GM21529 (cell line): ENCODE data around the gene RAB27A.
"Not testable (repeated sequence)": the region's sequence is repeated elsewhere in the genome, so short reads cannot be mapped to it uniquely, and the experiment has no call there.

Source experiments
- ATAC-seq: cut with Tn5 transposase; IDR thresholded peaks from one replicate; pipeline ENCODE4 v1.9.1; 2021; ENCODE audit not compliant: unreplicated experiment

Gene RAB27A

GRCh38 chr15:55252201-55252600, 37.4 kb downstream of the RAB27A start:
- ATAC-seq: not testable (repeated sequence)

- no peak for ATAC-seq
These were observed 38.7 kb downstream of the RAB27A start for GRCh38 chr15:55250941-55251340.

DNA sequence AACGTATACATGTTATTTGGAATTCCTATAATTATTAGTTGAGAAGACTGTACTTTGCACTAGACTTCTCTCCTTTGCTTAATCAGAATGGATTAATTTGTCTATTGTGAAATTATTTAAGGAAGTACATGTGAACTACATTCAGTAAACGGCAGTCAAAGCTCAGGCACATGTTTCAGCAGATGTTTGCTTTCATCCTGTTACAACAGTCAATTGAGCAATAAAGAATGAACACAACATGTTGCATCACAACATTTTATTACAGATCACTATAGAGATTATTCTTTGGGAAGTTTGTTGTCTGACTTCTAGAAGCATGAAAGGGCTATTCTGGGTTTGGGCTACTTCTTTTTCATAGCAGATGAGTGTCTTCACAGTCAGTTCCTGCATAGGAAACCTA, 39.2 kb downstream of the RAB27A start:
- ATAC-seq: no peak

GRCh38 chr15:55249885-55250284, 39.7 kb downstream of the RAB27A start:
- ATAC-seq: not testable (repeated sequence)

DNA sequence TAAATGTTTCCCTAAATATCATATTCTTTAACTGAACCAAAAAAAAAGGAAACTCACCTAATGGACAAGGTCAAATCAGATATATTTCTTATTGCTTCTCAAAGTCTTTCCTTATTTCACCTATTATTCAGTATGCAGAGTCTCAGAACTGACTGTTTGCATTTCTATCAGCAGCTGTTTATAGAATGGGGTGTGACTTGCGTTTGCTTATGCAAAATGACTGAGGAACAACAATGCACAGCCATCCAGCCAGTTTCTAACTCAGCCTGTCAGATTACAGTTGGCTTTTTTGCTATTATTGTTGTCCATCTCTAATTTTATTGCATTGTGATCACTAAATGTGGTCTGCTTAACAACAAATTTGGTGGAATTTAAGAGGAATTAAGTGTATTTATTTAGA, 40.7 kb downstream of the RAB27A start:
- no peak for ATAC-seq

DNA sequence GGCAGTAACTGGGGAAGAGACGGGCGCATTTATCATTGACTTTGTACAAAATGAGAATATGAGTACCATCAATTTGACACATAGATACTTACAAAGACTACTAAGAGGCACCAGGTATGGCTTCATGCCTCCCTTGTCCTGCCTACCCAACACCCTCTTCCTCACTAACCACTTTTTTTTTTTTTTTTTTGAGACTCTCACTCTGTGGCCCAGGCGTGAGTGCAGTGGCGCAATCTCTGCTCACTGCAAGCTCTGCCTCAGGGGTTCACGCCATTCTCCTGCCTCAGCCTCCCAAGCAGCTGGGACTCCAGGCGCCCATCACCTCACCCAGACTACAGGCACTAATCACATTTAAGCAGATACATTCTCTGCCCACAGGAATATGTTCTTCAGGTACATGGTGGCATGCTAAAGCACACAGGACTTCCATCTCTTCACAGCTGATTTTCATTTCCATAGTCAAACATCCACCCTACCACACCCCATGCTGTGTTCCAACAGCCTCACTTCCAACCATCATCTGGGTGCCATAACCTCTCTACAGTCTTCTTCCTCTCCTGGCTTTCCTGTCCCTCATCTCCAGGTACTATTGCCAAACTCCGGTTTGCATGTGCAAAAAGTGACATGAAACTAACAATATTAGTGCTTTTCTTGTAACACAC, 41.7 kb downstream of the RAB27A start:
- no peak for ATAC-seq

GRCh38 chr15:55247311-55247710, 42.3 kb downstream of the RAB27A start:
- no peak for ATAC-seq

GRCh38 chr15:55246567-55246966, 43.0 kb downstream of the RAB27A start:
- no peak for ATAC-seq

DNA sequence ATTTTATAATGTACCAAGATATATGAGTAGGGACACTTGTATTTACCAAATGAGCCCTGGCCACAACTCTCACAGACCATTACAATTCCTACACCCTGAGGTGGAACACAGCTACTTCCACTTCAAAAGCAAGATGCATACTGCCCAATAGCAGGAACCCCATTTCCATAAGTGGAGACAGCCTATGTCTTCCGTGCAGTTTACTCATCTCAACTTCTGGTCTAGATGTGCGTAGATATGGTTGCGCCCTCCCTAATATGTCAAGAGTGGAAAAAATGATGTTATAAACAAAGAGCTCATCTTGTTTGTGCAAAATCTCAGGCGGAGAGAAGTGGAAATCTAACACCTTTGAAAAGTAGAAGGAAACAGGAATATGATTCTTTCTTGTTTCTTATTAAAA, 44.6 kb downstream of the RAB27A start:
- ATAC-seq: no peak

GRCh38 chr15:55241891-55242290, 47.7 kb downstream of the RAB27A start:
- no peak for ATAC-seq

DNA sequence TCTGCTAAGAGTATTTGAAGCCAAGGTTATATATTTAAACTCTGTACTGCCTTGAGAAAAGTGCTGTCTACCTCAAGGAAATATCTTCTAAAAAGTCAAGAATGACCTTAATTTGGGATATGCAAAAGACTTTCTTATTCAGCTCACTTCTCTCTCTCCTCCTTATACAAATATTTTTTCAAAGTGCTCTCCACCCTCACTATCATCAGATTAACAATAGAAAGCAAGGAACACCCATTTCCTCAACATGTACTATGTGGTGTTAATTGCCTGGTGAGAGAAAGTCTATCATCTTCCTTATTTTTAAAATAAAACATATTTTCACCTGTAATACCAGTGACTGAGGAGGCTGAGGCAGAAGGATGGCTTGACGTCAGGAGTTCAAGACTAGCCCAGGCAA, 48.4 kb downstream of the RAB27A start:
- no peak for ATAC-seq

DNA sequence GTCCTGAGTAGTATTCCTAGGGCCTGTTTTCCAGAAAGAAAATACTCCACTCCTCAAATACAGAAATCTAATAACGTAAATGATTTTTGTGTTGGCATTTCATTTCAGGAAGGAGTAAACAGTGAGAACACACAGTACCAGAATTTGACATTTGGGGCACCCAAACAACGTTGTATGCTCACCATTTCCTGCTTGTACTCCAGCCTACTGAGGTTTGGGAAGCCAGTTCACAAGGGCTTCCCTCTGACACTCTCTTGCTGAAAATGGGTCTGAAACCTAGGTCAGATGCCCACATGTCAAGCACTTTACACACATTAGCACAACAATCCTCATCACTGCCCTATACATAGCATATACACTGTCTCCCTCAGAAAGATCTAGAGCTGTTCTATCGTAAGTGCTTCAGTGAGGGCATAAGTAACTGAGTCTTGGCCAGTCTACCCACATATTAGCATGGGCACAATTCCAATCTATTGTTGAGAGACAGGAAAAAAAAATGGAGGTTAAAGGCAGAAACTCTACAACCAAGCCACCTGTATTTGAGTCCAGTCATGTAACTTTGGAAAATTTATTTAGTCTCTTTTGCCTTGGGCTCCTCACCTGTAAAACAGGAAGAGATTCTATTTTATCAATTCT, 49.4 kb downstream of the RAB27A start:
- ATAC-seq: no peak

DNA sequence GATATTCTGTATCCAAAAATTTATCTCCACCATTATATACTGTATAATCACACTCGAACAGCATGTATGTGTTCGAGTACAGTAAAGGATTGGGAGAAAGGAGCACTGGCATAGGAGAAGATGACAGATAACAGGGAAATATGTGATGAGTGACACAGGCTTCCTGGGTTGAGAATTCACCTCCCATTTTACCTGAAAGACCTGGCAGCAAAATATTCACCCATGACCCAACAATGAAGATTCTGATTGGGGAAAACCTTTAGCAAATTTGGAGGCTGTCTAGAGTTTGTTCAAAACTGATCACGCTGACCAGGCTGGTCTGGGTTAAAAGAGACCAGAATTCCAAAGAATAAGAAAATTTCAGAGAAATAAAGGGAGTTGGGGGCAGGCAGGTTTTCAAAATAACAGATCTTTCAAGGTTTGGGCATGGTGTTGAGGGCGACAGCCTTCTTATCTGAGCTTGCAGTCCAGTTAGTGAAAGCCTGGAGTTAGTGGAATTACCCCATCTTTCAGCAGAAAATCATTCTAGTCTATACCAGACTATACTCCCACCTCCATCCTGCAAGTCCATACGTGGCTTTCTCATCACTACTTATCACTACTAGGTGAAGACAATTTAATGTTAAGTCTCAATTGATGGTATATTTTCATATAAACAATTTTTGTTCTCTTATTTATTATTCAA, 50.0 kb downstream of the RAB27A start:
- no peak for ATAC-seq

DNA sequence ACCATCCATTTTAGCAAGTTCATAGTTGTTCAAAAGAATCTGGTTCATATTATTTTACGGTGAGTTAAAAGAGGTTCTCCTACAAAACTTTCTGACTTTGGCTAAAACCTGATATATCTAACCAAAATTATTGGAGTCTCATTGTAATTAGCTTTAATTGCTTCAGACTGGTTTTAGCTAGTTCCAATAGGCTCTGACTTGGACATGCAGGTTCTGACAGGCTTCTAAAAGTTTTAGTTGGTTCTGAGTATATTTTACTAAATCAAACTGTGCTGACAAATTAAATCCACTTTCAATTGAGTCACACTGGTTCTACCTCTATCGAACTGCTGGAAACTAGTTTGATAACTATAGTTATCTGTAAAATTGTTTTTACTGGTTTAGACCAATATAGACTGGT, 50.7 kb downstream of the RAB27A start:
- ATAC-seq: no peak

GRCh38 chr15:55237219-55238130, 52.1 kb downstream of the RAB27A start:
- ATAC-seq: no peak

DNA sequence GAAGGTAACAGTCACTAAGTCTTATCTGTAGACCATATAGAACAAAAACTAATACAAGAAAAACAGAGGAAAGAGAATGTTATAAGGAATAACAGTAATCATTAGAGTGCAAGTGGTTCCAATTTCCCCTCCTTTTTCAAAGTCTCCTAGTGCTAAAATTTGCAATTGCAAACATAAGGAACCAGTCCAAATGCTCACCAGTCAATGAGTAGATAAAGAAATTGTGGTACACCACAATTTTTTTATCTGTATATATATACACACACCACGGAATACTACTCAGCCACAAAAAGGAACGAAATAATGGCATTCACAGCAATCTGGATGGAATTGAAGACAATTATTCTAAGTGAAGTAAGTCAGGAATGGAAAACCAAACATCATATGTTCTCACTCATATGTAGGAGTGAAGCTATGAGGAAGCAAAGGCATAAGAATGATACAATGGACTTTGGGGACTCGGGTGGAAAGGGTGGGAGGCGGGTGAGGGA, 54.0 kb downstream of the RAB27A start:
- no peak for ATAC-seq

GRCh38 chr15:55234800-55235104, 54.9 kb downstream of the RAB27A start:
- ATAC-seq: no peak

DNA sequence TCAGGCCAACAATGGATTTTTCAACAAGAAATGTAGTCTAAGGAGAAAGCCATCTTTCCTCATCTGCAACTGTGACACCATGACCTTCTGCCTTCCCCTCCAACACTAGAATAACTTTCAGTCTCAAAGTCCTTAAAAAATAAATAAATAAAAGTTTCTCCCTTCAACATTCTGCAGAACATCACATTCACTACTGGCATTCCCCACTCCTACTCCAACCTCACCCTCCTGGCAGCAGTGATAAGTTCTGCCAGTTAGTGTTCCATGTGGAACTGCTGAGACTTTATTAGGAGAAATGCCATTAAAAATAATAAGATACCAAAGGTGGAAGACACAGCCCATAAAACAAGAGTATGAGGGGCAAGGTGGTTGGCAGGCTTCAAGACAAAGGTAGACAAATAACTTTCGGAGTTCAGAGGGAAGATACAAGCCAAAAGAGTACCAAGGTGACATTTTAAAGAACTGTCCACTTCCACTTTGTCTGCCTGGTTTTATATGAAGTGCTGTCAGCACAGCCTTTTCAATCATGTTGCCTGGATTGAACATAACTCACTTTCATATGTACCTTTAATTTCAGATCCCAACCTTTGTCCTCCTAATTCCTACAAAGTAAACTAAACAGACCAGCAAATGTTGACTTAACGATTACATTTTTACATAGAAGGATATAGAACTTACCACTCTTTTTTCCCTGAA, 55.4 kb downstream of the RAB27A start:
- no peak for ATAC-seq

- ATAC-seq: no peak
These were observed 58.2 kb downstream of the RAB27A start for GRCh38 chr15:55231455-55231854.

GRCh38 chr15:55230953-55231352, 58.7 kb downstream of the RAB27A start:
- ATAC-seq: no peak
